HG02763 (cell line): ENCODE measurements around the gene AGTR1.
"Not testable (repeated sequence)": the region's sequence is repeated elsewhere in the genome, so short reads cannot be mapped to it uniquely, and the experiment has no call there.

Experiments
- ATAC-seq: cut with Tn5 transposase; IDR thresholded peaks from one replicate; pipeline ENCODE4 v1.9.1; 2021; ENCODE audit warnings: mild to moderate bottlenecking, moderate library complexity; ENCODE audit not compliant: unreplicated experiment

AGTR1 gene

DNA sequence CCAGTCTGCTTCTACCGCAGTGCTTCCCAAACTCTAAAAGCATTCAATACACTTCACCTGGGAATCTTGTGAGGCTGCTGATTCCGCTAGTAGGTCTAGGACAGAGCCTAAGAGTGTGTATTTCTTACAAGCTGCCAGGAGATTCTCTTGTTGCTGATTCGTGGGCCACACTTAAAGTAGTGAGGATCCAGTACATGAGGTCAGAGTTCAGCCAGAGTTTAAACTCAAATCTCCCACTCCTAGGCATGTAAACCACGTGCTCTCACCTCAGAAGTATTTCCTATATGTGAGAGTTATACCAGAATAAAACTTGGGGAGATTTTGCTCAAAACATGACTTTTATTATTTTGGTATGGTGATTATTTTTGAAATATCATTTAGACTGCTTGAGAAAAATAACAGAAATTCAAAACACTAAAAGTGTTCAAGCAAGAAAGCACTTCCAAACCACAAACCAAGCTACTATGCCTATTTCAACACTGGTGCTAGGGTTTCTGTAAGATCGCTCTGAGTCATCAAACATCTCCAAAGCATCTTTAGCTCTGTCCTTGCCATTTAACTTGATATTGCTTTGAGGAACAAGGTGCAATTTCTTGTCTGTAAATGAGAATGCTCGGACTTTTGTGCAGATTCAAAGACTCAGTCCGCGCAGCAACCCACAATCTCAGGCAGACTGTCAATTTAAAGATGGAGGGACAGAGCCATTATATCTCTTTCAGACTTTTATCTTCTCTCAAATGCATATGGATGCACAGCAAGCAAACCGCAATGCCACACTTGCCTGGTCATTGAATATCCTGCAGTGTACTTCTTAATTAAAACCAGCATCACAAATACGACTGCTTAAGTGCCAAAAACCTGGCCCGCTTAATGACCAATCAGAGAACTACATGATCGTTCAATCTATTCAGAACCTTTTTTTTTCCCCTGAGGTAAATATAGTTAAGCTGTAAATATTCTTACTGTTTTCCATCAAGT lies 59.8 kb downstream of the AGTR1 start:
- no peak for ATAC-seq

DNA sequence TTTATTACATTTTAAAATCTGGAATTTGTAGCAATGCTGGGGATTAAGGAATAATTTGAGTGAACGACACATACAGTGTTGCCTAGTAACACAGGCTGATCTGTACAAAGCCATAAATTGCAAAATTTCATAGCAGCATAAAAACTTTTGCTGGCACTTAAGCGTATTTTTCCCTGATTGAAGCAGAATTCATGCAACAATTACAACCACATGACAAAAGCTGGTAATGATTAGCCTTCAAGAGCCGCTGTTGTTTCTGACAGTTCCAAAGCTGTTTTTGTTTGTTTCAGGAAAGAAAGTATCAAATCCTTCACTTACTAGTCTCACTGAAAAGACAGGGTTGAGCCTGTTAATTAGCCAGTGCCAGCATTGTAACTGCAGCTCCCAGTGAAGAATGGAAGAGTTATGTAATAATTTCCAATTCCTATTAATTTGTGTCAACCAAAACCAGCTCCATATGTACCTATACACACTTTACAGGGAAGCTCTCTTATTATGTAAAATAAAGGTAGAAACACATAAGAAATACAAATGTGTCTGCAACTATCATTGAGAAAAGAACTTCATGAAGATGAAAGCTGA lies 60.7 kb downstream of the AGTR1 start:
- no peak for ATAC-seq

DNA sequence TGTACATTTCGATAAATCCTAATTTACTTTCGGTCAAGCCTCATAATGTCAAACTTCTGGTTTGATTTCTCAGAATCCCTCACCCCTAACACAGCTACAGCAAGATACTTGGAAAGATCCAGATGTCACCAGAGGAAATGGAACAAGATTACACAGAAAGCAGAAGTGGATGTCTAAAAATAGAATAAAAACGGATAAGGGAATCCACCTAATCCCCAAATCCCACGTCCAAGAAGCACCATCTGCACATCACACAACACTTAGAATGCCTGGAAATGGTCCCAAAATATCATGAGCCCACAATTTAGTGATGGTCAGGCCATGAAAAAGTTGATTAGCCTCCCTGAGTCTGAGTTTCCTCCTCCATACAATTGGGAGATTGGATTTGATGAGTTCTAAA lies 61.7 kb downstream of the AGTR1 start:
- ATAC-seq: no peak

DNA sequence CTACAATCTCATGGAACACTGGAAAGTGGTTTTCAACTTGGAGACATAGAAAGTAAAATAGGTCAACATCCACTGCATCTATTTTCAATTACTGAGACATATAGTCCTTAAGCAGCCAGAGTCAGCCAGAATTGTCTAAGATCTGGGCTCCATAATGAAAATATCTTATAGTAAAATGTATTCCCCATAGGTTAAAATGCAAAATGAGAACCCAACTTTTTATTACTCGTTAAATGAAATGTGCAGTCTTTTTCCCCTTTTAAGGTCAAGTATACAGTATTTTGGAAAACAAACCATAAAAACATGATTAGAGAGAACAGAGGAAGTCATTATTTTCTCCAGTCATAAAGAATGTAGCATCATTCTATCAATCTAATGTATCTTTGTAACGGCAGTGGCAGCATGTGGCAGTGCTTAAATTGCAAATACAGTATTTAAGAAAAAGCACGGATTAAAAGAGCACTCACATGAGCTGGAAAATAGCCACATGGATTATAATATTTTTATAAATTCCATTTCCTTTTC lies 65.5 kb downstream of the AGTR1 start:
- no peak for ATAC-seq

DNA sequence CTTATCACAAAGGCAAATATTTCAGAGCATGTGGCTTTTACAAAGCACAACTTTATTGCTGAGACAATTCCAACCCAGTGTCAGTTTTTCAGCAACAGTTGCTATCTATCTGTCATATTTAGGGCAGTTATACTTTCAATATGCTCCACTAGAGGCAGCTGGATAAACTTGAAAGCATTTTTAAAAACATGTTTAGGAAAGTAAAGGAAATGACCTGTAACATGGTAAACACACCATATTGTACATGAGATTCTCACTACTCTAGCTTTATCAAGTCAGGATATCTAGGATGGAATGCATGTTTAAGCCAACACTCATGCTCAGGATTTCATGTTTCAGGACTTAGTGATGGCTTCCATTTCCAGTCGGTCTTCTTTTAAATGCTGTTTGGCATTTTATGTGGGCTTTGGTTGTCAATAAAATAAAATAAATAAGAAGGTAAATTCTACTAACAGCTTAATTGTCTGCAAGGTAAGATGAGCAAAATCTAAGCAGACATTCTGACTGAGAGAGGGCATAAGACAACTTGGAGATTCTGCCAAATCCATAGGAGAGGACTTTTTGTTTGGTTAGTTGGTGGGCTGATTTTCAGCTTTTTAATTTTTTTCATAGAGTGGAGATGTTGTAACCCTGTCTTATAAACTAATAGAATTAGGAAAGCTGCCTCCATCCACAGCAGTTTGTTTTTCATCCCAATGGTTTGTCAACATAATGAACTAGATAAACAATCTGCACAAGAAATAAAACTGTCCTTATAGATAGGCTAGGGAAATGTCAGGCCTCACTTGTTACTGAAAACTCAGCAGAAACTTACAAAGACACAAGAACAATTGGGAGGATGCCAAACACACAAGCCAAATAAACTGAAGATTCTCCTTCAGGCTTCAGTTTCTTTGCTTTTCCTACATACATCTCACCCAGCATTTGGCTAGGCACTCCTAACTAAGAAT lies 66.6 kb downstream of the AGTR1 start:
- ATAC-seq: no peak

DNA sequence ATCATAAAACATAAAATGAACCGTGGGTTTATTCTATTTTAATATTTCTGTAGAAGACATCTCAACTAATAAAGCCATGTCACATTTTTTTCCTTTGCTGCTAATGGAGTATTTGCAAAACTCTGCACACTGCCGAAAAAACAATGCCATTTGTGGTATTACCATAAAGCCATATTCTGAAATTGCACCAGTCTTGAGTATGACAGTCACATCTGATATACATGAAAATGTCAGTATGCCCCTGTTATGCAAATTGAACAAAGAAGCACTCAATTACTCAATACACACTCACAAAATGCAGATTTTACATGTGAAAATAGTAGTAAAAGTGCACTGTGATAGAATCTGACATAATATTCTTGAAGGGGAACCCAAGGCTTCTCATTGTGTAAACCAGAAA lies 74.7 kb downstream of the AGTR1 start:
- ATAC-seq: no peak

DNA sequence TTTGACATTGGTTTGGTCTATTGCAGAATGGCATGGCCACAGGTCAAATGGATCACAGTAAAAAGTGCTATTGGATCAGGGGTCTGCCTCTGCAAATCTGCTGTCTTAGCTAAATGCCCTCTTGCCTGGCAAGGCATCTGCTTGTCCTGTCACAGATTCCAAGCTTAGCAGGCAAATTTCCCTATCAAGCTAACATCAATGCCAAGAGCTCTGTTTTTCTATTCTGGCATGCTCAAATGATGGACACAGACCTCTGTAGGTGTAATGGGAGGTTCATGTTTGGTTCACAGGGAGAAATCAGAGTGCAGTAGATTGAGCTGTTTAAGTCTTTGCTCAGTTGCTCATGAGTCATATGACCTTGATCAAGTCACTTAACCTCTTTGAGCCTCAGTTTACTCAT lies 75.1 kb downstream of the AGTR1 start:
- ATAC-seq: no peak

DNA sequence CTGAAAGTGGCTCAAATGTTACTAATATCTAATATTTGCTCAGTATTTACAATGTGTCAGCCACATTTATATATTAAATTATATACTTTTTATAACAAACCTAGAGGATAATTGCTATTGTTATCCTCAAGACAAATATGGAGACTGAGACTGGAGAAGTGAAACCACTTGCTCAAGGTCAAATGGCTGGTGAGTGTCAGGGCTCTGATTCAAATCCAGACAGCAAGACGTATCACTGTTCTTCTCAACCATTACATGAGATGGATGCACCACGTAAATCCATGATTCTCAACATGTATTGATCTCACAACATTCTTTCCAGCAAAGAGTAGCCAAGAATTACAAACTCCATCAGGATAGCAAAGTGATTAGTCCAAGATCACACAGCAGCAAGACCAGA lies 76.1 kb downstream of the AGTR1 start:
- no peak for ATAC-seq

DNA sequence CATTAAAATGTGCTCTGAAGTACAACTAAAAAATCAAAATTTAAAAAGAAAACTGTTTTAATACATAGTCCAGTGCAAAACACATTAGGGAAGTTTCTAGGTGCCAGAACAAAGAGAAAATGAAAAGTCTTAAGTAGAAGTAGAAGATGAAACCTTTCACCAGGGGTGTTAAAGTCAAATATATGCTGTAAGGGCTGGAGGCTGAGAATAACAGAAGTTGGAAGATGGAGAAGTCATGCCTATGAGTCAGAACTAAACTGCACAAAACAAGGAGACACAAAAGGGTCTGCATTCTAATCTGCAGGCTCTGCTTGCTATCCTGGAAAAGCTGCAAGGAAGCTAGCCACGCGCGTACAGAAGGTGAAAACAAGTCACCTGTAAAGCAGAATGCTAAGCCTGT lies 81.2 kb downstream of the AGTR1 start:
- ATAC-seq: no peak

DNA sequence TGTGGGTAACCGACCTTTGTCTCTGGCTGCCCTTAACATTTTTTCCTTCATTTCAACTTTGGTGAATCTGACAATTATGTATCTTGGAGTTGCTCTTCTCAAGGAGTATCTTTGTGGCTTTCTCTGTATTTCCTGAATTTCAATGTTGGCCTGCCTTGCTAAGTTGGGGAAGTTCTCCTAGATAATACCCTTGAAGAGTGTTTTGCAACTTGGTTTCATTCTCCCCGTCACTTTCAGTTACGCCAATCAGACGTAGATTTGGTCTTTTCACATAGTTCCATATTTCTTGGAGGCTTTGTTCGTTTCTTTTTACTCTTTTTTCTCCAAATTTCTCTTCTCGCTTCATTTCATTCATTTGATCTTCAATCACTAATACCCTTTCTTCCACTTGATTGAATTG lies 87.3 kb downstream of the AGTR1 start:
- ATAC-seq: not testable (repeated sequence)

DNA sequence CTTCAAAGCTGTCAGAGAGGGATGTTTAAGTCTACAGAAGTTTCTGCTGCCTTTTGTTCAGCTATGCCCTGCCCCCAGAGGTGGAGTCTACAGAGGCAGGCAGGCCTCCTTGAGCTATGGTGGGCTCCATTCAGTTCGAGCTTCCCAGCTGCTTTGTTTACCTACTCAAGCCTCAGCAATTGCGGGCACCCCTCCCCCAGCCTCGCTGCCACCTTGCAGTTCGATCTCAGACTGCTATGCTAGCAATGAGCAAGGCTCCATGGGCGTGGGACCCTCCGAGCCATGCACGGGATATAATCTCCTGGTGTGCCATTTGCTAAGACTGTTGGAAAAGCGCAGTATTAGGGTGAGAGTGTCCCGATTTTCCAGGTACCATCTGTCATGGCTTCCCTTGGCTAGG lies 88.5 kb downstream of the AGTR1 start:
- not testable (repeated sequence) for ATAC-seq

DNA sequence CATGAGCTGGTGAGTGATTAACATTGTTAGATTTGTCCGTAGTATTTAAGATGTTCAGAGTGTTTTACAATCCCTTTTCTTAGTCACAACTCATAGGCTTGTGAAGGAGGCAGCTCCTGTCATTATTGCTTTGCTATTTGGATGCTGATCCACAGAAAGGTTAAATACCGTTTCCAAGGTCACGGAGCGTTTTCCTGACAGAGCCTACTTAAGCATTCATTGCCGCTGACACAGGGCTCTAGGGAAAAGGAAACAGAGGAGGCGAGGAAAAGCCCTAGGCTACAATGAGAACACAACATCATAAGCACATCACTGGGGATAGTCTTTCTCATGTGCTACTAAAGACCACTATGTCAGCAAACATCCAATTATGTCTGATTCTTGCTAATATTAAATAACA lies 91.4 kb downstream of the AGTR1 start:
- no peak for ATAC-seq

DNA sequence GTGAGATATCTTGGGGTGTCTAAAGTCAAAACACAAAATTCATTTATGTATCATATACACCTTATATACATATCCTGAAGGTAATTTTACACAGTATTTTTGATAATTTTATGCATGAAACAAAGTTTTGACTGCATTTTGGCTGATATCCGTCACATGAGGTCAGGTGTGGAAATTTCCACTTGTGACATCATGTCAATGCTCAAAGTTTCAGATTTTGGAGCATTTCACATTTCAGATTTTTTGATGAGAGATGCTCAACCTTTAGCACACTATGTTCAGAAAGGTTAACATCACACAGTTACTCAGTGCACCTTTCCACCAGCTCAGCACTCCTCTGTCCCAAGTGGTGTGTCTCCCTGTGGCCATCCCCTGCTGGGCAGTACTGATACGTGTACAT lies 92.2 kb downstream of the AGTR1 start:
- no peak for ATAC-seq

DNA sequence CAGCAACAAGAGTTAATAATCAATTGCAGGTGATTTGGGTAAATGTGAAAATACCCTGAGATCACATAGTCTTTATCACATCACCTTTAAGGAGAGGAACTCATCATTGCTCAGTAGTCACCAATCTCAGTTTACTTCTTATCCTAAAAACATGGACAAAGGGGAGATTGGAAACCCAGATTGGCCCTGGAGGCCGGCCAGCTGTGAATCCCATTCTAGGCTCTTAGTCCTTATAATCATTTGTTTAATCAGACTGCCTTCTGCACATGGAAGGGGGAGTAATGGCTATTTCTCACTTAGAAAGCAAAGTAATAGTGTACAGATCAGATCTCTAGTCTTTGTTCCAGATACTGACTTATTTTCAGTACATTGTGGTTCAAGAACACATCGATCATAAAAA lies 92.7 kb downstream of the AGTR1 start:
- no peak for ATAC-seq

DNA sequence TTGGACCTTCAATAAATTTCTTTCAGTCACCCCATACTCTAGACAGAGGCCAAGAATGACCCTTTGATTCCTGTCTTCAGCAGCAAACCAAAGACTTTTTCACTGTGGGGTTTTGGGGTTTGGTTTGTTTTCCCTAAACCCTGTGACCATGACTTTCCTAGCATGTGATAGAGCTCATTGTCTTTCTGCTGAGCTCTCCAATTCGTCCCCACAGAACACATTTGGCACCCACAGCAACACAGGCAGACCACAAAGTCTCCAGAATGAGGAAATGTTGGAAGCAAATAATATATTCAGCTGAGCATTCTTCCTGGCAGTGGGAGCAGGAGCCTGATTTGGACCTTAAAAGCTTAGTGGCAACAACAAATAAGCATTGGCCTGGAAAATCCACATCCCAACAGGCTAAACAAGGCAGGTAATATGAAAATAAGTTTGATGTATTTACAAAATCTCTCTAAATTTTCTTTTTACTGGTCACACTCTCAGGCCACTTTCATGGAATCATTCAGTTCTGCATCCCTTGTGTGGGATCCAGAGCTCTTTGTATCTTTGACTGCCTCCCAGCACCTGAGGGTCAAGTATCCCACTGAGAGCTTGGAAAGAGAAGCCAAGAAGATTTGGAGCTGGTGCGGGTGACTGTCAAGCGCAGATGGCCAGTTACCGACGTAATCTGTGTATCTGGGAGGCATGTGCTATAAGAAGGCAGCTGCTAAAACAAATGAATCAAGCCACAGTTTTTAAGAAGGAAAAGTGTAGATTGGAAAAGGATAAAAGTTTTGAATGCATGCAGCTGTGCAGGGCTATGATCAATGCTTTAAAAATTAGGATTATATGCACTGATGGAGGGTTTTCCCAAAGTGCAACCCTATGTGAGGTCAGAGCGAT lies 93.4 kb downstream of the AGTR1 start:
- ATAC-seq: no peak

DNA sequence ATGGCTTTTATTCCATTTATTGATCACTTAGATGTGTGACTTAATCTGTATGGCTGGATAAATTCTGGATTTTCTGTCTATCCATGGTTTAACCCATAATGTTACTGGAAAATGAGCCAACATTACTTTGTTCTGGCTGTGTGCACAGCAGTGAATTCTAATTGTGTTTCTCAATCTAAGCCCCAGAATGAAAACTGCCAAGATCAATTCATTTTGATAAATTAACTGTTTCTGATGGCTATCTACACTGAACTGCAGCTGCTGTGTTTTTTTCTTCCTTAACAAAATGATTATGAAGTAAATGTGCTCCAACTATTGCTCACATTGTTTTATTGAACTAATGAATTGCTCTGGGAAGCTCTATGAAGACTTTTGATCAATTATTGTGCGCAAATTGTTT lies 94.2 kb downstream of the AGTR1 start:
- no peak for ATAC-seq

DNA sequence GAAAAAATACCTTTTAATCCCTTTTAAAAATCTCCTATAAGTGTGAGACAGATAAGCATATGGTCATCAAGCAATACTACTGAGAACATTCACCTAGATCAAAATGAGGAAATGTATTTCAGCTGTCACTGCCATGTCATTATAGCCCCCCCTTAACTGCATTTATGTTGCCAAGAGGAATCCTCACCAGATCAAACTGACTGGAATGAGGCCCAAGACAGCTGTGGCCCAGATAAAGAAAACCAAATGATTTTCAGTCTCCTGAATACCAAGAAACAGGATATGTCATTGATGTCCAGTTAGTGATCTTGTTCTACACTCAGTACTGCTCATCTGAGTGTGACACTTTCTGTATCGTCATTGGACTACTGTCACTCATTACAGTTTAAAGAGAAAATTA lies 94.8 kb downstream of the AGTR1 start:
- no peak for ATAC-seq
